GM18868 (cell line): ENCODE data around the gene PABPN1L.

Experiments
- ATAC-seq: cut with Tn5 transposase; IDR thresholded peaks from one replicate; pipeline ENCODE4 v1.9.1; 2021; ENCODE audit warnings: mild to moderate bottlenecking, moderate library complexity; ENCODE audit not compliant: unreplicated experiment

PABPN1L gene

GRCh38 chr16:88870608-88871348 lies 4.3 kb upstream of the PABPN1L start:
- no peak for ATAC-seq

- ATAC-seq: no peak
Measured at GRCh38 chr16:88869673-88869980, 3.2 kb upstream of the PABPN1L start.

- ATAC-seq: no peak
Measured at GRCh38 chr16:88868974-88869672, 2.7 kb upstream of the PABPN1L start.

GRCh38 chr16:88867581-88868246 lies 1.3 kb upstream of the PABPN1L start:
- no peak for ATAC-seq

GRCh38 chr16:88865742-88866141 lies 718 bp downstream of the PABPN1L start:
- no peak for ATAC-seq

- ATAC-seq: no peak
Measured at GRCh38 chr16:88865310-88865709, 1.1 kb downstream of the PABPN1L start.

- ATAC-seq: no peak
Measured at GRCh38 chr16:88864521-88864920, 1.9 kb downstream of the PABPN1L start.

GRCh38 chr16:88864099-88864498 lies 2.4 kb downstream of the PABPN1L start:
- ATAC-seq: no peak

- no peak for ATAC-seq
Measured at GRCh38 chr16:88863426-88863825, 3.0 kb downstream of the PABPN1L start.

- no peak for ATAC-seq
Measured at GRCh38 chr16:88862968-88863367, 3.5 kb downstream of the PABPN1L start.

- ATAC-seq: no peak
Measured at GRCh38 chr16:88861359-88861758, 5.1 kb downstream of the PABPN1L start.

- ATAC-seq: no peak
Measured at GRCh38 chr16:88859381-88860091, 6.9 kb downstream of the PABPN1L start.

- ATAC-seq: peak; percentile 43
Measured at GRCh38 chr16:88857728-88858339, 8.6 kb downstream of the PABPN1L start.

GRCh38 chr16:88856828-88857727 lies 9.4 kb downstream of the PABPN1L start, which contains the start of the genes GALNS and TRAPPC2L:
Gene GALNS (minus strand): TSS chr16:88856947. CDS start chr16:88856877, 70 bp downstream.
Gene TRAPPC2L (plus strand): TSS chr16:88857127. CDS start chr16:88857151, 24 bp downstream.
- peak; percentile 76 for ATAC-seq

- no peak for ATAC-seq
Measured at GRCh38 chr16:88856122-88856827, 10.2 kb downstream of the PABPN1L start.

- no peak for ATAC-seq
Measured at GRCh38 chr16:88855736-88856121, 10.7 kb downstream of the PABPN1L start.

- ATAC-seq: no peak
Measured at GRCh38 chr16:88855176-88855575, 11.3 kb downstream of the PABPN1L start.

- ATAC-seq: no peak
Measured at GRCh38 chr16:88854306-88855111, 12.0 kb downstream of the PABPN1L start.
